HG02981 (cell line): Measurements from ENCODE around the gene PDE5A.
A peak's percentile ranks its signal among the peaks of the same experiment; 100 is the strongest.
"Not testable (repeated sequence)": the region's sequence is repeated elsewhere in the genome, so short reads cannot be mapped to it uniquely, and the experiment has no call there.

Experiments used
- ATAC-seq: cut with Tn5 transposase; IDR thresholded peaks from one replicate; pipeline ENCODE4 v1.9.1; 2021; ENCODE audit warnings: mild to moderate bottlenecking, moderate library complexity; ENCODE audit not compliant: unreplicated experiment

PDE5A gene

GRCh38 chr4:119628281-119629141 is at the start of gene PDE5A:
PDE5A (minus strand) TSS chr4:119628804; CDS start chr4:119628671, 133 bp downstream.
- ATAC-seq, result peak; percentile 92

DNA sequence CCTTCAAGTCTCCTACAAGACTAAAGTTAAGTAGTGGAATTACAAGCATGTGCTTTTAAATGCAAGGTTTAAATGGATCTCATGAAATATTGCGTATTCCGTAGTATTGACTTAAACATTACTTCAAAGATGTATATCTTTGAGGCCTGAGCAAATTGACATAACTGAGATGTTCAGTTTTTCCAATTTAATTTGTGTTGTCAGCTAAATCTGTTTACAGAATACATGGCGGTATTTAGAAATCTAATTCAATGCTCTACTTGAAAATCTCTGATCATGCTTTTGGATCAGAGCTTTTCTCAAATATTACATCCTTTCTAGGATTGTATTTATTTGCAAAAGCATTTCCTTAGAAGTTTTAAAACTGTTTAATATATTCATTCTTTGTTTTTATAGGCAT is 47.5 kb upstream of the PDE5A start:
- no peak for ATAC-seq

DNA sequence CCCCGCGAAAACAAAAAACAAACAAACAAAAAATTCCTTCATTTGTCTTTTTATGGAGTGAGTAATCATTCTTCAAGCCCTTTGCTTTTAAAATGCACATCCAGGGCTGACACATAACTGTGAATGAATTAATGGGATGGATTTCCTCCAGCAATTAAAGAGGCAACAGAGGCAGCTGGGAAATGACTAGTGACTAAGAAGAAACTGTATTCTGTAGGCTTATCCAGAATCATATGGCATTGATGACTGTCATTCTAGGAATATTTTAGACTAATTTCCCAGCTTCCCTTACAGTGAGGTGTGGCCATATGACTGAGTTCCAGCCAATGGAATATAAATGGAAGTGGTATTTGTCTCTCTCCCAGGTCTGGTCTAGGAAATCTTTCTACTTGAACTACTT is 46.8 kb upstream of the PDE5A start:
- ATAC-seq, result no peak

- ATAC-seq, result no peak
Observed at GRCh38 chr4:119672938-119673337, 44.3 kb upstream of the PDE5A start.

DNA sequence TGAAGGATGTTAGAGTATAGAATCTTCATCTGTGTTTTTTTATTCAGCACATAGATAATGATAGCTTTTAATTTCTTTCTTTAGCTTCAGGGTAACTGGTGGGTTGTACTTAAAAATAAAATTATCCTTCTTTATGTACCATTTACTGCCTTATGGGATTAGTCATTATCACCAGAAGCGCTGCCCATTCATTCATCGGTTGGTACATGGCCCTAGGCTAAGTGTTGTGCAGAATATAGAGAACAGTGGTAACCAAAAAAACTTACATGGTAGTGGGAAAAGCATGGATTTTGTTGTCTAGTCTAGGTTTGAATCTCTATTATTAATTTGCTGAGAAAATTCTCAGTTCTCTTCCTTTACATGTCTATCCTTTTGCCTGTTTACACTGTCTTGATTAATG is 43.5 kb upstream of the PDE5A start:
- no peak for ATAC-seq

DNA sequence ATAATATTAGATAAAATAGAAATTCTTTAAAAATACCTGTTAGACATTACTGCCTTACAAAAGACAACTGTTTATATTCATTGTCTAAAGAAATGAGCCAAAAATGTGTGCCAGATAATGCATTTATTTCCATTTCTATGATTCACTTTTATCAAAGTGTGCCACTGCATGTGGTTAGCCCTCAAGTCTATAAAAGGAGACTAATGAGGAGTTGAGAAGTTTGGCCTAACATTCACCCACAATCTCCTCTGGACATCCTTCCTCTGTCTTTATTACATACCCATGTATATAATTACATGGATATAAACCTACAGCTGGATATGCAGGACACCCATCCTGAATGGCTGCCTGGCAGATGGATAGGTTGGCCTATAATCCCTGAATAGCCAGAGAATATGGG is 42.6 kb upstream of the PDE5A start:
- ATAC-seq, result no peak

GRCh38 chr4:119667802-119668201 is 39.2 kb upstream of the PDE5A start:
- ATAC-seq, result no peak

DNA sequence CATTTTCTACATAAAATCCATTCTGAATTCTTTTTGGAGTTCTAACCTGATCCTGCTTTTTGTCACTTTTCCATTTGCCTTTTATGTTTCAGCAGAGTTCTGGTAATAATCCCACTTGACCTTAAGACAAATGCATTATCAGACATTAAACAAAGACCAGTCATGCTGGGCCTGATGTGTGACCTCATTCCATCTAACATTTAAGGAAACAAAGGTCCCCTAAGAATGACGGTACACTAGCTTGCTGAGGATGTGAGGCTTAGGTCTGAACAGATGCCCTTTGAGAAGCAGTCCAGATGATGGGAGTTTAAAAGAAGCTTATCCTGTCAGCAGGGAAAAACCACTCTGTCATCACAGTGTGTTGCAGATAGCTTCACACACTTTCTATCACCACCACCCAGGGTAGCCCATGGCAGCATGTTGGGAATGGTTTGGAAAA is 38.1 kb upstream of the PDE5A start:
- no peak for ATAC-seq

- no peak for ATAC-seq
Observed at GRCh38 chr4:119665752-119666151, 37.1 kb upstream of the PDE5A start.

GRCh38 chr4:119664168-119664907 is 35.7 kb upstream of the PDE5A start:
- no peak for ATAC-seq

DNA sequence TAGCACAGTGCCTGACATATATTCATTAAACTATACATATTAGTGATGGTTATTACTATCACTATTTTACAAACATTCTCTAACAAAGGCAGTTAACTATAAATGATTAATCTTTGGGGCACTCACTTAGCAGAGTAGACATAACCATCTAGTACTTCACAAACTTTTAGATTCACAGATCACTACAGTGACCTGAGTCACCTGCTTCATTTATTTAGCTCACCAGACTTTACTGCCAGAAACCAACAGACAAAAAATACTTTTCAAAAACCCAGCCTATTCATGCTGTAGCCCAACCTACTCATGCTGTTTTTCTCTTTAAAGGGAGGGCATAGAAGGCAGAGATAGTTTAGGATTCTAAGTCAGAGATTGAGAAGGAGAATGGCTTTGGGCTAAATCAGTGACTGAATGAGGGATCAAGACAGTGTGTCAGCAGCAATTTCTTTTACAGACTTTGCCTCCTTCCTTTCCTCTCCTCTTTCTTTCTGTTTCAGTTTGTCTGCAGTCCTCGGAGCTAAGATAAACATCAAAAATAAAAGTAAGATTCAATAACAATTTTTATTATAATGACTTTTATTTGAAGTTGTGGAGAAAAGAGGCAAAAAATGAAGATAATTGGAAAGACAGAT is 34.7 kb upstream of the PDE5A start:
- ATAC-seq, result no peak

DNA sequence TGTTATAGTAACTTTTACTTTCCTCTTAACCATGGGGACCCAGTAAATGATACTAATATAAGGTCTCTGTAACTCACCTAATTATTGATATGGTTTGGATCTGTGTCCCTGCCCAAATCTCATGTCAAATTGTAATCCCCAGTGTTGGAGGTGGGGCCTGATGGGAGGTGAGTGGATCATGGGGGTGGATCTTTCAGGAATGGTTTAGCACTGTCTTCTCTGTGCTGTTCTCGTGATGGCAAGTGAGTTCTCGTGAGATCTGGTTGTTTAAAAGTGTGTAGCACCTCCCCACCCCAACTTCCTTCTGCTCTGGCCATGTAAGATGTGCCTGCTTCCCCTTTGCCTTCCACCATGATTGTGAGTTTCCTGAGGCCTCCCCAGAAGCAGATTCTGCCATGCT is 34.0 kb upstream of the PDE5A start:
- ATAC-seq, result not testable (repeated sequence)

DNA sequence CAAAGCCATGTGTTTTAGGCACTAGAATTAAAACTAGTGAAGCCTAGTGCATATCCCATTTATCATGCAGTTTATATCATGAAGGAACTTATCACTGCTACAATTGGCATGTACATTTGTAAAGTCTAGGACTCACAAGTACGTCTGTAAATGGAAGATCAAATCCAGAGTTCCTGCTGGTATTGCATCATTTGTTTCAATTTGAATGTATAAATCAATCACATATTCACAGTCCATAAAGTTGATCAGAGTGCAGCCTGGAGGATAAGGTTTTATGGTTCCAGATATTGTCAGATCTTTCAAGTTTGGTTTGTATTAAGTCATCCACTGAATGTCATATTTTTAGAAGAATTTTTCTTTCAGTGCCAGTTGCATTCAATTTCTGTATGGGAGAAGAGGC is 32.6 kb upstream of the PDE5A start:
- no peak for ATAC-seq

GRCh38 chr4:119659576-119659975 is 31.0 kb upstream of the PDE5A start:
- ATAC-seq, result no peak

- no peak for ATAC-seq
Observed at GRCh38 chr4:119657111-119657611, 28.6 kb upstream of the PDE5A start.

- ATAC-seq, result no peak
Observed at GRCh38 chr4:119656342-119656741, 27.7 kb upstream of the PDE5A start.

- no peak for ATAC-seq
Observed at GRCh38 chr4:119655111-119655837, 26.7 kb upstream of the PDE5A start.

DNA sequence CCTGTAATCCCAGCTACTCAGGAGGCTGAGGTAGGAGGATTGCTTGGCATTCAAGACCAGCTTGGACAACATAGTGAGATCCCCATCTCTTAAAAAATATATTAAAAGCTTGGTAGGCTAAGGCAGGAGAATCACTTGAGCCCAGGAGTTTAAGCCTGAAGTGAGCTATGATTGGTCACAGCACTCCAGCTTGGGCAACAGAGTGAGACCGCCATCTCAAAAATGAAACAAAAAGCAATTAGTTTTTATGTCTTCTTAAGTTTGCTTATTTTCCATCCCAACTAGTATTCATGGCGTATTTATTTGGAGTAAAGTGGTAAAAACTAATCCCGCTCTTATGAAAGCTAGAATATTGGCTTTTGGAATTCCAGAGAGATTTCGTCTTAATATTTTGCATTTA is 25.4 kb upstream of the PDE5A start:
- no peak for ATAC-seq

- ATAC-seq, result no peak
Observed at GRCh38 chr4:119652998-119653397, 24.4 kb upstream of the PDE5A start.

GRCh38 chr4:119648398-119648797 is 19.8 kb upstream of the PDE5A start:
- ATAC-seq, result no peak

GRCh38 chr4:119647558-119647957 is 19.0 kb upstream of the PDE5A start:
- no peak for ATAC-seq
